SK-N-MC (cell line): ENCODE measurements around the gene GPC5.

Experiments used
- EZH2 ChIP-seq: fragments of 200-600 bp; sonication (generic); IDR thresholded peaks from one replicate; pipeline ENCODE4 v1.6.1; 2017; ENCODE audit warnings: antibody characterized with exemption
- POLR2AphosphoS5 ChIP-seq: IDR thresholded peaks from 2 replicates; pipeline ENCODE4 v1.6.1; 2012; ENCODE audit warnings: mild to moderate bottlenecking, low read depth, low read length, borderline replicate concordance

- TF ChIP-seq POLR2AphosphoS5: no peak
- TF ChIP-seq EZH2: no peak
These were observed 258.9 kb downstream of the GPC5 start for GRCh38 chr13:91657283-91657682.
